Activated CD4-positive, alpha-beta T cell treated with anti-CD3 and anti-CD28 coated beads for 48 hours (primary cell): Measurements from ENCODE around the gene CLCN4.

Experiments used
- DNase-seq: peaks from one replicate; pipeline ENCODE4 v3.0.0-alpha.2; 2020

CLCN4 gene

DNA sequence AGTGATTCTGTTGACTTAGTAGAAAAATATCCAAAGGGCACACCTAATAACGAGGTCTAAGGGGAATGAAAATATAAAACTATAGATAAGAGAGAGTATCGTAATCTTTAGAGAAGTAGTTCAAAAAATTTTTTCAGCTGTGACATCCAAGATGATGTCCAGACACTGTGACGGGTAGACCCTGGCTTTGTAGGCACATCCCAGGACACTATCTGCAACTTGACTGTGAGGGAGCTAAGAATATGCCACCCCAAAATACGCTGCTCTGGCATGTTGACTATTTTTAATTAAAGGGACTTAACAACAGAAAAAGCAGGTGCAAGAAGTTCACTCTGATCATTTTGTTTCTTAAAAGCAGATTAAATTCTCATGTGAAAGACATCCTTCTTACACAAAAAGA is 89.5 kb downstream of the CLCN4 start:
- DNase-seq, result no peak

DNA sequence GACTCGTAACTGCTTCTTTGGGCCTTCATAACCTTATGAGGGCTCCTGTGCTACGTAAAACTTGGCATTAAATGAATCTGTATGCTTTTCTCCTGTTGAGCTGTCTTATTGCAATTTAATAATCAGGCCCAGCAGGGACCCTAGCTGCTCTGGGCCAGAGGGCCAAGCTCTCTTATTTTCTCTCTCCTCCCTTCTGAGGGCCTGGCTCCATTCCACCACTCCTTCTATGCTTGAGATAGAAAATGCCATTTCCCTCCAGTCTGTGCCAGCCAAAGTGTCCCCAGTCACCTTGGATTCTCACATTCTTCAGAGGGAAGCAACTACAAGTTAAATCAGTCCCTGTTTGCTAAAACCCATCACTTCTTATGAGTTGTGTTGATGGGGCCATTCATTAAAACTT is 90.1 kb downstream of the CLCN4 start:
- no peak for DNase-seq

DNA sequence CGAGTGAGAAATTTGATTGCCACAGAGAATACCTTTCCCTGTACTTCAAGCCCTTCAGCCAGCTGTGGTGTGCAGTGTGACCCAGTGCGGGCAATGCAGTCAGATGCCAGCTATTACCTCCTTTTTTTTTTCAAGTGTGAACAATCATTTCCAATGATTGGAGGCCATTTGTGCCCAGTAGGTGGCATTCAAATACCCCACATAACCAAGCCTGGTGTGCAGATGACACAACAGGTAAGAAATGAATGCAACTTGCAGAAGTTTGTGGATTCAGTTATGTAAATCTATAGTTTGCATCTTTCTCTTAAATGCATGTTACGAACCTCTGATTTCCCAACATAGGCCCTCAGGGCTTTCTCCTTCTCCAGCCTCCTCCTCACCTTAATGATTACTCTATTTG is 98.0 kb downstream of the CLCN4 start:
- no peak for DNase-seq

DNA sequence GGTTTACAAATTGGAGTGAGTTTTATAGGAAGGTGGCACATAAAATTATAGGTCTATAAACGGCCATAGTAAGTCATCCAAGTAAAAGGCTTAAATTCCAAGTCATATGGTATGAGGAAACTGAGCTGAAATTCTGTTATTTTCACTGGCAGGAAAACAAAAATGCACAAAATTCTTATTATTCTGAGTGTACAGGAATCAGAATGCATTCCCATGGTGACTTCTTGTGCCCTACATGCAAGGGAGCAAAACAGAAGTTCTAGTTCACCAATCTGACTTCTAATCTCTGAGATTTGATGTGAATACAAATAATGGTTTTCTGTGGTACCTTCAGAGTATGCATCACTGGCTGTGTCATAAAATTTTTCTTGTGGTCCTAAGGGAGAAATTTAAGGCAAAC is 102.9 kb downstream of the CLCN4 start:
- no peak for DNase-seq

DNA sequence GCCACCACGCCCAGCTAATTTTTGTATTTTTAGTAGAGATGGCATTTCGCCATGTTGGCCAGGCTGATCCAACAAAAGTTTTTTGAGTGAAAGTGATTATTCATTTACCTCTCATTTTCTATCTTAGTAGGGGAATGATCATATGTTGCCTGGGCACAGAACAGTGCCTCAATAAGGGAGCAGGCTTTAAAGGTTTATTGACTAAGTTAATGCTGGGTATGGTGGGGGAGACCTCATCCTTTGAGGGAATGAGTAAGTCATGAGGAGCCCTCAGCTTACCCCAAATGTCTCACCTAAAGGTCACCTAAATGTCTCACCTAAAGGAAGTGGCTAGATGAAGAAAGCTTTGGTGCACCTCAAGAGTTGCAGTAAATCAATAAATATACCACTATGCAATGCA is 109.0 kb downstream of the CLCN4 start:
- DNase-seq, result no peak

DNA sequence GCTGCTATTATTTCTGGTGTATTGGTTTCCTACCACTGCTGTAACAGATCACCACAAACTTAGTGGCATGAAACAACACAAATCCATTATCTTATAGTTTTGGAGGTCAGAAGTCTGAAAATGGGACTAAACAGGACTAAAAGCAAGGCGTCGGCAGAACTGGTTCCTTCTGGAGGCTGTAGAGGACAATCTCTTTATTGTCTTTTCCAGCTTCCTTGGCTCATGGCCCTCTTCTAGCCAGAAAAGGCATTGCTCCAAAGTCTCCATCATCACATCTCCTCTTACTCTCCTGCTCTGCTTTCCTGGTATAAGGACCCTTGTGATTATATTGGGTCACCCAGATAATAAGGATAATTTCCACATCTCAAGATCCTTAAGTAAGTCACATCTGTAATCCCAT is 121.9 kb downstream of the CLCN4 start:
- DNase-seq, result no peak

DNA sequence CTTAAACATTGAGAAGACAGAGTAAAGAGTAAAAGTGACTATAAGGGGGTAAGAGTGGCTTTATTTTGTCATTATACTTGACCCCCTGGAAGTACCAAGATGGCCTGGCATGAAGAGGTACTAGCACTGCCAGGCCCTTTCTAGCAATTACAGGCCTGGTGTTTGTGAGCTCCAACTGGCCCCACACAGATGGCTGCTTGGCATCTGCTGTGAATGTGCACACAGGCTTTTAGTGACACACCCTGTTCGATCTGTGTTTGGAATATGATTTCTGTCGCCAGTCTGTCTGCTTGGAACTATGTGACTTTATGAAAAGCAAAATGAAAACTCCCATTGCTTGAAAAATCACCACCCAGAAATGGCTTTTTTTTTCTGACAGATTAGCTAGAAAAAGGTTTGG is 123.3 kb downstream of the CLCN4 start:
- DNase-seq, result no peak

DNA sequence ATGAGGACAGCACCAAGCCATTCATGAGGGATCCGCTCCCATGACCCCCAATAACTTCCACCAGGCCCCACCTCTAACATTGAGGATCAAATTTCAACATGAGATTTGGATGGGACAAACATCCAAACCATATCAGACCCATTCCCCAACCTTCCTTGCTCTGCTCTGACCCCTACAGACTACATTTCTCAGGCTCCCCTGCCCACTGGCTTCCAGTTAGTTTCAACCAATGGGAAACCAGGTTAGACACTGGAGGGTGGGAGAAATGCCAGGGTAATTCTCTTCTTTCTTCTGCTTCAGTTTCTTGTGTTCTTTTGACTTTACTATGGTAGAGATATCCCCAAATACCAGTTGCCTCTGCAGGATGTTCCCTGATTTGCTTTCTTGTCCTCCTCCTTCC is 125.7 kb downstream of the CLCN4 start:
- DNase-seq, result no peak

DNA sequence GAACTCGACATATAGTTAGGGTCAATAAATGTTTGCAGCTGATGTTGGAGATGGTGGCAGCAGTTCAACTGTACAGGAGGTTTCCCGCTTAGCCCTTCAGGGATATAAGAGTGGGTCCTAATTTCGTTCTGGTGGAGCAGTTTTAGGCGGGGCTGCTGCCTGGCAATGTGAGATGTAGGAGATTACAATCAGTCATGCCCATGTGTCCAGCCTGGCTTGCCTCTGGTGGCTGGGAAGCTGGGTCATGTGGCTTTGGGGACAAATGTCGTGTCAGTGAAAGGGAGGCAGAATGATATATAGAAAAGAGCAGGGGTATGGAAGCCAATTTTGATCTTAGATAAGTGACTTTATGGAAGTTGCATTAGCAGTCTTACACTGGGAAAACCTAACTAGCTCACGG is 129.4 kb downstream of the CLCN4 start:
- no peak for DNase-seq
